ENCODE data around the gene SYNGR2.

The SYNGR2 gene

GRCh38 chr17:78168242-78168902 is at the start of gene SYNGR2:
SYNGR2 (plus strand) TSS chr17:78168581; CDS start chr17:78168617, 36 bp downstream.
- DNase-seq (ENCODE audit: low read depth in 1 of 2, low spot score in 1 of 2) = peak; percentile 69 to 78

- no peak for DNase-seq (ENCODE audit: low read depth in 1 of 2, low spot score in 1 of 2)
Measured at GRCh38 chr17:78118801-78119241, 49.6 kb upstream of the SYNGR2 start.

- no peak for DNase-seq (ENCODE audit: low read depth in 1 of 2, low spot score in 1 of 2)
Measured at GRCh38 chr17:78120537-78120936, 47.8 kb upstream of the SYNGR2 start.

- no peak for DNase-seq (ENCODE audit: low read depth in 1 of 2, low spot score in 1 of 2)
Measured at GRCh38 chr17:78120971-78121800, 47.2 kb upstream of the SYNGR2 start.

- DNase-seq (ENCODE audit: low read depth in 1 of 2, low spot score in 1 of 2) = no peak
Measured at GRCh38 chr17:78121801-78122215, 46.6 kb upstream of the SYNGR2 start.

- no peak for DNase-seq (ENCODE audit: low read depth in 1 of 2, low spot score in 1 of 2)
Measured at GRCh38 chr17:78122216-78122930, 46.0 kb upstream of the SYNGR2 start.

GRCh38 chr17:78122931-78123249 is 45.5 kb upstream of the SYNGR2 start:
- DNase-seq (ENCODE audit: low read depth in 1 of 2, low spot score in 1 of 2) = no peak

- no peak for DNase-seq (ENCODE audit: low read depth in 1 of 2, low spot score in 1 of 2)
Measured at GRCh38 chr17:78123258-78123929, 45.0 kb upstream of the SYNGR2 start.

- DNase-seq (ENCODE audit: low read depth in 1 of 2, low spot score in 1 of 2) = no peak
Measured at GRCh38 chr17:78124081-78124835, 44.1 kb upstream of the SYNGR2 start.

GRCh38 chr17:78124836-78125137 is 43.6 kb upstream of the SYNGR2 start:
- DNase-seq (ENCODE audit: low read depth in 1 of 2, low spot score in 1 of 2) = no peak

- DNase-seq (ENCODE audit: low read depth in 1 of 2, low spot score in 1 of 2) = no peak
Measured at GRCh38 chr17:78125138-78125913, 43.1 kb upstream of the SYNGR2 start.

GRCh38 chr17:78125976-78126894 is 42.1 kb upstream of the SYNGR2 start:
- DNase-seq (ENCODE audit: low read depth in 1 of 2, low spot score in 1 of 2) = no peak

GRCh38 chr17:78126895-78127238 is 41.5 kb upstream of the SYNGR2 start:
- DNase-seq (ENCODE audit: low read depth in 1 of 2, low spot score in 1 of 2) = no peak

- no peak for DNase-seq (ENCODE audit: low read depth in 1 of 2, low spot score in 1 of 2)
Measured at GRCh38 chr17:78127239-78127887, 41.0 kb upstream of the SYNGR2 start.

GRCh38 chr17:78127888-78128550 is 40.4 kb upstream of the SYNGR2 start:
- no peak for DNase-seq (ENCODE audit: low read depth in 1 of 2, low spot score in 1 of 2)

GRCh38 chr17:78128551-78129350 is 39.6 kb upstream of the SYNGR2 start, which contains the start of gene TMC6:
TMC6 (minus strand) TSS chr17:78128755; CDS start chr17:78126832, 1,923 bp downstream.
- no peak for DNase-seq (ENCODE audit: low read depth in 1 of 2, low spot score in 1 of 2)

All from activated CD4-positive, alpha-beta T cell treated with anti-CD3 and anti-CD28 coated beads, Interleukin-2, amount 50 U/mL, for 24 hours (primary cell).